ENCODE measurements around the gene SUSD4.

The SUSD4 gene

GRCh38 chr1:223326776-223327175 lies 37.2 kb downstream of the SUSD4 start:
- DNase-seq: no peak

DNA sequence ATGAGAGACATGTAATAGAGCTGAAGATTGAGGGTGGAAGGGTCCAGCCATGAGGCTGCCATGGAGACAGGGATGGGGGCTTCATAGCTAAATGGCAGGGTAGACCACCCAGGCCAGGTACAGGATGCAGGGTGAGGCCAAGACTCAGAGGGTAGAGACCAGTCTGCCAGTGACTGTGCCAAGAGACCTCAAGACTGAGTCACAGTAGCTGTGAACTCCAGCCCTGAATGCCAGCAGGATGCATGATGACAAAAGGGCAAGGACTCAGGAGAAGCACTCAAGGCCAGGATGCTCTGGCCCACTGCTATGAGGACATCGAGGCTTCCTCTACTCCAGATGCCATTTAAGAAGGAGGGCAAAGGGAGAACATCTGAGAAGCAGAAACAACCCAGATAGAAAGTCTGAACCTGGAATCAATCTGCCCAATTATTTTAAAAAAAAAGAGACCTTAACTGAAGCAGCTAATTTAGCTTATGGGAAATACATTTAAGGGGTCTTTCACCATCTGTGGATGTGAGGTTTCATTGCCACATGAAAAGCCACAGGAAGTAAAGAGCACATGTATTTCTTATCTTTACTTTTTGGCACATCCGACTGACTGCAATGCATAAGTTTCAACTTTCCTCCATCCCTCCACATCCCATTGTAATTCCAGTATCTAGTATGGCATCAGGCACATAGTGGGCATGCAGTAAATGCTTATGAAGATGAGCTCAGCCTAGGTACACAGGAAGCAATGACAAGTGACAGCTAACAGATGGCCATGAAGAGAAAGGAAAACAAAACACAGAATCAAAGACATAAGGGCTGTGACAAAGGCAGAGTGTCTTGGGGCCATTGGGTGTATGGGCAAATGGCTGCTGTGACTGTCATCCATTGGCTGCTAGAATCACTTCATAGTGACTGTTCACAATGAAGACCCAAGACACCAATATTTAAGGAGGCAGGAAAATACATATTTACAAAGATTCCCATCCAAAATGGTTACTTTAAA lies 40.2 kb downstream of the SUSD4 start:
- no peak for DNase-seq

- DNase-seq: no peak
Measured at GRCh38 chr1:223322868-223323267, 41.1 kb downstream of the SUSD4 start.

GRCh38 chr1:223320959-223321358 lies 43.0 kb downstream of the SUSD4 start:
- DNase-seq: no peak

DNA sequence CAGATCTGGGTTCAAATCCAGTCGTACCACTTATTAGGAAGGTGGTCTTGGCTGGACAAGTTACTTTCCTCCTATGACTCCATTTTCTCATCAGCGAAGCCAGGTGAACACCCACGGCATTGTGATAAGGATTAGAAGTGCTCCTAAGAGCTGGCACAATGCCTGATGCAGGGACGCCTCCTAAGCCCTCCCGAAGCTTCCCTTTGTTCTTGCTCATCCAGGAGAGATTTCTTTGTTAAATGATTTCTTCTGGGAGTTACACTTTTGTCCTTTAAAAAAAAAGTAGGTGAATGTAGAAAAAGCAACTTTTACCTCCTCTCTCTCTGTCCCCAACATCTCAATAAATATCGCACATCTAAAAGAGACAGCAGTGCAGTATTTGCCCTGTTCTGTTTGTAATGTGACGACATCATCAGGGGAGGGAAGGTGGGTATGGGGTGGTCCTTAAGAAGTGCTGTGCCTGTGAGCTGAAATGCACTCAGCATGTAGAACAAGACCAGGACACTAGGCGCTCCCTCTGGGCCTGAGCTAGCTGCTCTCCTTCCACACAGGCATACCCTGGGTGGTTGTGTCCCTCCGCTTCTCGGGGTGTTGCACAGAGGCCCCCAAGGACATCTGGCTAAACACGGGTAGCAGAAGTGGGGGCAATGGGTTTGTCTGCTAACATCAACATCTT lies 43.9 kb downstream of the SUSD4 start:
- DNase-seq: no peak

- no peak for DNase-seq
Measured at GRCh38 chr1:223319398-223319797, 44.6 kb downstream of the SUSD4 start.

DNA sequence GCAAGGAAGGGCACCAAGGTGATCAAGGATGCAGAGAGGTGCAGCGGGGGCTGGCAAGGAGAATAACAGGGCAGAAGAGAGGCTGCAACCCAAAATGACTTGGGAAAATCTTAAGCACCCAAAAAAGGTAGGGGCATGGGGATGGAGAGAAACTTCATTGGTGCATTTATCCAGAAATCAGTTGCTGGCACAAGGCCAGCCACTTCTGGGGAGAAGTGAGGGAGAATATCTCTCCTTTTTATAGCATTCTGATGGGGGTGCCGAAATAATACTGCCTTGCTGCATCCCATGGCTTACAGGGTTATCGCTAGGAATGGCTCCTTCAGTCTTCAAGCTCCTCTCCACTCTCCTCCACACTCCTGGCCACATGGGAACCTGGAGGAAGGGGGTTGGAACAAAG lies 47.9 kb downstream of the SUSD4 start:
- DNase-seq: no peak

DNA sequence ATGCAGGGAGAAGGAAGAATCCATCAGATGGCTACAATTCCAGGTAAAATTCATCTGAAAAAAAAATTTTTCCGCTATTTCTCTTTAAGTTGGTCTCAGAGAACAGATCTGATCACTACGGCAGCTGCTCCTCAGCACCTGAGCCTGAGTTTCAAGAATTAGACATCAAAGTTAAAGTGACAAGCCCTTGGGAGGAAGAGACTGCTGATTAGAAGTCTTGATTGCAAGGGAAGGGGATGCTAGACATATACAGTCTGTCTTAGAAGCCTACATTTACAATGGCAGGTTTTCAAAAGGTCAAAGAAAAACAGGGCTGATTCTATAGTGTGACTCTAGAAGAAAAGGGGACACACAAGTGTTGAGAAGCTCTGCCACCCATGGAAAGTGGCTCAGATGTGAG lies 48.3 kb downstream of the SUSD4 start:
- no peak for DNase-seq

DNA sequence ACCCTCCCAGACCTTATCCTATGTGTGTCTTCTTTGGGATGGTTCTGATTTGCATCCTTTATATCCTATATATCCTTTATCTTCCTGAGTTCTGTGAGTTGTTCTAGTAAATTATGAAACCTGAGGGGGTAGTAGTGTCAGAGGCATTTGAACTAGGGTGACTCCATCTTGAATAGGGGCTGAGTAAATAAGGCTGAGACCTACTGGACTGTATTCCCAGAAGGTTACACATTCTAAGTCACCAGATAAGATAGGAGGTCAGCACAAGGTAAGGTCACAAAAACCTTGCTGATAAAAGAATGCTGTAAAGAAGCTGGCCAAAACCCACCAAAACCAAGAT lies 50.6 kb downstream of the SUSD4 start:
- no peak for DNase-seq

- DNase-seq: no peak
Measured at GRCh38 chr1:223312705-223313414, 51.1 kb downstream of the SUSD4 start.

DNA sequence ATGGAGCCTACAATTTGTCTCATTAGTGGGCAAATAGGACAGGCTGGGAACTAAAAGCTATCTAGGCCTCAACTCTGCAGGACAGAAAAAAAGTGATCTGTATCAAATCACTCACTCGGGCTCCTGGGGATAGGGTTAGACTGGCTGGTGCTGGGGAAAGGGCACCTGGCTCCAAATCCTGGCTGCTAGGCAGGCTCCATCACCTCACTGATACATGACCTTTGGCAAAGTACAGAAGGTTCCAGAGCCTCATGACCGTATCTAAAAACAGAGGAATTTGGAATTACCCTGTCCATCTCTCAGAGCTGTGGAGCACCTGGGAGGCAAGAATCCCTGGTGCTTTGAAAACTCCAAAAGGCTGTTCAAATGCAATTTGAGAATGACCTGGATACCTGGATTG lies 51.7 kb downstream of the SUSD4 start:
- DNase-seq: no peak

GRCh38 chr1:223311826-223312225 lies 52.1 kb downstream of the SUSD4 start:
- DNase-seq: no peak

GRCh38 chr1:223308136-223308535 lies 55.8 kb downstream of the SUSD4 start:
- DNase-seq: no peak

GRCh38 chr1:223307544-223307943 lies 56.4 kb downstream of the SUSD4 start:
- DNase-seq: no peak

- no peak for DNase-seq
Measured at GRCh38 chr1:223304931-223305330, 59.0 kb downstream of the SUSD4 start.

DNA sequence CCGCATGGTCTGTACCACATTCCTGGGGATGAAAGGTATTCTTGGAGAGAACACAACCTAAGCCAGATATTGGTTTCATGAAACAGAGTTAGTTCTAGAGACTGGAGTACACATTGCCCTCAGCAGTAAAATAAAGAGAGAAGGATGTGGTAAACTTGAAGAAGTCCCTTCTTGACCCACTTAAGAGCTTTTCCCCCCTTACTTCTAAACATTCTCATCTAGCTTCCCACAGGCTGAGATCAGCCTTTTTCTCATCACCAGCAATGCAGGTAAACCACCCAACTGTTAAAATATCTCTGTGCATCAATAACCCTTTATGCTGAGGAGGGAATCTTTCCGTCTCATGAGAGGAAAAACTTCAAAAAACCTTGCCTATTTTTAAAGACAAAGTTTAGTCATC lies 62.6 kb downstream of the SUSD4 start:
- DNase-seq: no peak

DNA sequence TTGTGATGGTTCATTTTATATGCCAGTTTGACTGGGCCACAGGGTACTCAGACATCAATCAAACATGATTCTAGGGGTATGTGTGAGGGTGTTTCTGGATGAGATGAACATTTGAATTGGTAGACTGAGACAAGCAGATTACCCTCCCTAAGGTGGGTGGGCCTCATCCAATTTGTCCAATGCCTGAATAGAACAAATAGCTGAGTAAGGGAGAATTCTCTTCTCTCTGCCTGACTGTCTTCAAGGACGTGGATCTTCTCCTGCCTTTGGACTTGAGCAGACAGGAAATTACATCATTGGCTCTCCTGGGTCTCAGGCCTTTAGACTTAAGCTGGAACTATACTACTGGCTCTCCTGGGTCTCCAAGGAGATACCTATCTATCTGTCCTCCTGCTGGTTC lies 64.4 kb downstream of the SUSD4 start:
- no peak for DNase-seq

- DNase-seq: no peak
Measured at GRCh38 chr1:223298701-223299100, 65.3 kb downstream of the SUSD4 start.

- no peak for DNase-seq
Measured at GRCh38 chr1:223297800-223298199, 66.2 kb downstream of the SUSD4 start.

GRCh38 chr1:223291796-223292195 lies 72.2 kb downstream of the SUSD4 start:
- DNase-seq: no peak

- DNase-seq: no peak
Measured at GRCh38 chr1:223290397-223290796, 73.6 kb downstream of the SUSD4 start.

GRCh38 chr1:223289621-223290020 lies 74.4 kb downstream of the SUSD4 start:
- no peak for DNase-seq

GRCh38 chr1:223288826-223289225 lies 75.2 kb downstream of the SUSD4 start:
- no peak for DNase-seq

DNA sequence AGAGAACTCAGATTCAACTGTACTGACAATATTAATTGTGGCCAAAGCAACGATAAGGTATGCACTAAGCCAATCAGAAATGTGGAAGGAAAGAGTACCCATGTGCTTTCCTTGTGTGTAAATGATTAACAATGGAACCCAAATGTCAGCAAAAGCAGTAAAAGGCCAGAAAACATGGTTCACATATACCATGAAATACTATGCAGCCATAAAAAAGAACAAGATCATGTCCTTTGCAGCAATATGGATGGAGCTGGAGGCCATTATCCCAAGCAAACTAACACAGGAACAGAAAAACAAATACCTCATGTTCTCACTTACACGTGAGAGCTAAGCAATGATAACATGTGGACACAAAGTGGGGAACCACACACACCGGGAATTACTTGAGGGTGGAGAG lies 78.5 kb downstream of the SUSD4 start:
- DNase-seq: no peak

Data from RPMI8226 (cell line).